ENCODE results near the gene UTP4. TPM values are rescaled to one million over a fixed set of nuclear protein-coding genes. Genes with fewer than 3 reads are reported as not detected.

Gene UTP4
- total RNA-seq, 1 donor from 2014 or later = 55.3 TPM

DNA sequence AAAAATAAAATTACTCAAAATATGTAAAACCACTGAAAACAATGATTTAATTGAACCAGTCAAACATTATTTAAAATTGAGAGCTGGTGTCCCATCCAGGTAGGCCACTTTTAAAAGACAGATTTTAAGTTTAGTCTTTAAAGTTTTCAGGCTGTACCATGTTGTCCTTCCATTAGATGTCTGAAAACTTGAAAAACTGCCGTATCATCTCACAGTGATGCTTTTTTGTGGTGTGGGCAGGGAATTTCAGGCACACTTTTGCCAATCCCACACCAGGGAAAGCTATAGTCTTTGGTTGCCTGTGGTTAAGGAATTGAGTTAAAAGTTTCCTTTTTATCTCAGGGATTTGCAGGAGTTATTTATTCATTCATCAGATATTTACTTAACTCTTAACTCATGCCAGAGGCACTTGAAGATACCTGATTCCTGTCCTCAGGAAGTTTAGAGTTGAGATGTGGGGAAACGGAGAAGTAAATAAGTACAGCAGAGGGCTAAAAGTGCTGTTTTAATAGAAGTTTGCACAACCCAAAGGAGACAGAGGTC lies 57.7 kb downstream of the UTP4 start:
- Mint-ChIP-seq H3K27ac (no peak overlapping the region), H3K36me3 (ENCODE audit: low read depth) (peaks cover 5% of the 10 kb centered on the region), H3K27me3 (no peaks in the 10 kb centered on the region), H3K4me3 (no peak overlapping the region), H3K9me3 (no peaks in the 10 kb centered on the region), H3K4me1 (peaks cover 35% of the 10 kb centered on the region)
- ChIA-PET CTCF (interaction anchor here (1.1 kb wide), 1 partner anchor 40 kb away, joined by 4 read pairs; no protein-coding TSS in a partner anchor), POLR2A (no interaction called here)
- intact Hi-C loops (cut with micrococcal nuclease) = no loop called here
- DNase-seq (no peak), ATAC-seq (ENCODE audit: low read depth) (no peak)
- TF ChIP-seq, protein P1, sequence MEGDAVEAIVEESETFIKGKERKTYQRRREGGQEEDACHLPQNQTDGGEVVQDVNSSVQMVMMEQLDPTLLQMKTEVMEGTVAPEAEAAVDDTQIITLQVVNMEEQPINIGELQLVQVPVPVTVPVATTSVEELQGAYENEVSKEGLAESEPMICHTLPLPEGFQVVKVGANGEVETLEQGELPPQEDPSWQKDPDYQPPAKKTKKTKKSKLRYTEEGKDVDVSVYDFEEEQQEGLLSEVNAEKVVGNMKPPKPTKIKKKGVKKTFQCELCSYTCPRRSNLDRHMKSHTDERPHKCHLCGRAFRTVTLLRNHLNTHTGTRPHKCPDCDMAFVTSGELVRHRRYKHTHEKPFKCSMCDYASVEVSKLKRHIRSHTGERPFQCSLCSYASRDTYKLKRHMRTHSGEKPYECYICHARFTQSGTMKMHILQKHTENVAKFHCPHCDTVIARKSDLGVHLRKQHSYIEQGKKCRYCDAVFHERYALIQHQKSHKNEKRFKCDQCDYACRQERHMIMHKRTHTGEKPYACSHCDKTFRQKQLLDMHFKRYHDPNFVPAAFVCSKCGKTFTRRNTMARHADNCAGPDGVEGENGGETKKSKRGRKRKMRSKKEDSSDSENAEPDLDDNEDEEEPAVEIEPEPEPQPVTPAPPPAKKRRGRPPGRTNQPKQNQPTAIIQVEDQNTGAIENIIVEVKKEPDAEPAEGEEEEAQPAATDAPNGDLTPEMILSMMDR (IDR thresholded peaks at IDR 0.05) = no peak

DNA sequence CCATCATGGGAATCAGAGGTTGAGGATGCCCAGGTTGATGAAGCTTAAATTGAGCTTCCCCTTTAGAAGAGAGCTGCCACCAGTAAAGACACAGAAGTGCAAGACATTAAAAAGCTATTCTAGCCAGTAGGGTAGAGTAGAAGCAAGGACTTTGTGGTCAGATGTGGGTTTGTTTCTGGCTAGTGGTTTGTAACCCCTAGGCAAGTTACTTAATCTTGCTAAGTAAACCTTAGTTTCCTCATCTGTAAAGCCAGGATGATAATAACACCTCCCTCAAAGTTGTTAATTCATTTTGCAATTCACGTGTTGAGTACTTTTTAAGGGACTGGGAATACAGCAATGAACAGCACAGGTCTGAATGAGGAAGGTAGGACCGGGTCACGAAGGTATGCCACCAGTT lies 58.1 kb downstream of the UTP4 start:
- Mint-ChIP-seq H3K9me3 (no peaks in the 10 kb centered on the region), H3K36me3 (ENCODE audit: low read depth) (peaks cover 5% of the 10 kb centered on the region), H3K27ac (no peak overlapping the region), H3K27me3 (no peaks in the 10 kb centered on the region), H3K4me1 (peaks cover 31% of the 10 kb centered on the region), H3K4me3 (no peak overlapping the region)
- ChIA-PET CTCF (interaction anchor here (1.1 kb wide), 1 partner anchor 41 kb away, joined by 4 read pairs; no protein-coding TSS in a partner anchor), POLR2A (no interaction called here)
- TF ChIP-seq, protein P1 (IDR thresholded peaks at IDR 0.05) = no peak
- ATAC-seq (ENCODE audit: low read depth) = no peak
- no peak for DNase-seq
- intact Hi-C loops (cut with micrococcal nuclease) = no loop called here

DNA sequence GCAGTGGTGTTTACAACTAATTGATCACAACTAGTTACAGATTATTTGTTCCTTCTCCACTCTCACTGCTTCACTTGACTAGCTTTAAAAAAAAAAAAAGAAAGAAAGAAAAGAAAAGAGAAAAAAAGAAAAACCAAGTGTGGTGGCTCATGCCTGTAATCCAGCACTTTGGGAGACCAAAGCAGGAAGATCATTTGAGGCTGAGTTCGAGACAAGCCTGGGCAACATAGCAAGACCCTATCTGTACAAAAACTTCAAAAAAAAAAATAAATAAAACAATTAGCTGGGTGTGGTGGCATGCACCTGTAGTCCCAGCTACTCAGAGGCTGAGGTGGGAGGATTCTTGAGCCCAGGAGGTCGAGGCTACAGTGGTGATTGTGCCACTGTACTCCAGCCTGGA lies 58.7 kb downstream of the UTP4 start:
- intact Hi-C loops (cut with micrococcal nuclease) = no loop called here
- no peak for DNase-seq
- Mint-ChIP-seq H3K9me3 (no peaks in the 10 kb centered on the region), H3K27ac (no peak overlapping the region), H3K36me3 (ENCODE audit: low read depth) (peaks cover 5% of the 10 kb centered on the region), H3K4me3 (no peak overlapping the region), H3K4me1 (peaks cover 28% of the 10 kb centered on the region), H3K27me3 (no peaks in the 10 kb centered on the region)
- ATAC-seq (ENCODE audit: low read depth) = no peak
- ChIA-PET CTCF (interaction anchor here (1.1 kb wide), 1 partner anchor 41 kb away, joined by 4 read pairs; no protein-coding TSS in a partner anchor), POLR2A (no interaction called here)
- TF ChIP-seq, protein P1 (IDR thresholded peaks at IDR 0.05) = no peak

DNA sequence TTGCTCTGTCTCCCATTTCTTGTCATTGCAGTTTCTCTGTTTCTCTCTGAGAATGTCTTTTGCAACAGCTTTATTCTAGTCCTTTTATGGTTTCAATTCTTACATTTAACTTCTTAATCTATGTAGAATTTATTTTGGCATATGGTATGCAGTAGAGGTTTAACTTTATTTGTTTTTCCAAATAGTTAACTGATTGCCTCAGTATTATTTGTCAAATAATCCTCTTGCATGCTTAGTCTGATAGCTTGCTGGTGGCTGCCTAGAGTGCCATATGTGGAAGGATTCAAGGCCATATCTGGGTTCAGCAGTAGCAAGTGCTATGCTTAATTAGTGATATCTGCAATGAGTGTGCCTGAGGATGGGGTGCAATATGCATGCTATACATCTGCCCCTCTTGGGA lies 61.4 kb downstream of the UTP4 start:
- Mint-ChIP-seq H3K4me3 (no peak overlapping the region), H3K9me3 (no peaks in the 10 kb centered on the region), H3K4me1 (peaks cover 10% of the 10 kb centered on the region), H3K36me3 (ENCODE audit: low read depth) (no peaks in the 10 kb centered on the region), H3K27me3 (no peaks in the 10 kb centered on the region), H3K27ac (no peak overlapping the region)
- intact Hi-C loops (cut with micrococcal nuclease) = no loop called here
- DNase-seq = no peak
- ATAC-seq (ENCODE audit: low read depth) = no peak
- ChIA-PET POLR2A (no interaction called here), CTCF (interaction anchor here (1.4 kb wide), 1 partner anchor 25 kb away, joined by 3 read pairs; no protein-coding TSS in a partner anchor)
- TF ChIP-seq, protein P1 (IDR thresholded peaks at IDR 0.05) = no peak

DNA sequence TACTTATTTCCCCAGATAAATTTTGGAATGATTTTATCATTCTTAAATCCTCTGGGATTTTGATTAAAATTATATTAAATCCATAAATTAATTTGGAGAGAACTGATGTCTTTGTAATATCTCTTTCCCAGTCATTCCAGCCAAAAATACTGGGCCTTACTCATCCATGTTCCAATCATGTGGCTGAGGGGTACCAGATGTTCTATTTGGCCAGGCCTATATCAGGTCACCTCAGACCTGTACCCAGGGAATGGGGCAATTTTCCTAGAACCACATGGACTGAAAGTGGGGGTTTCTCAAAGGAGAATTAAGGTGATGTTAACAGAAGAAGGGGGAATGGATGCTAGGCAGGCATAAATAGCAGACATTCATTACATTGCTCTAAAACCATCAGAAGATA lies 62.0 kb downstream of the UTP4 start:
- Mint-ChIP-seq H3K36me3 (ENCODE audit: low read depth) (no peaks in the 10 kb centered on the region), H3K4me3 (no peak overlapping the region), H3K4me1 (peaks cover 9% of the 10 kb centered on the region), H3K9me3 (no peaks in the 10 kb centered on the region), H3K27me3 (no peaks in the 10 kb centered on the region), H3K27ac (no peak overlapping the region)
- ATAC-seq (ENCODE audit: low read depth) = no peak
- CTCF ChIA-PET = interaction anchor here (0.6 to 1.4 kb wide), 3 partner anchors 24 to 44 kb away, joined by 3 read pairs; no protein-coding TSS in a partner anchor
- intact Hi-C loops (cut with micrococcal nuclease) = no loop called here
- TF ChIP-seq, protein P1 (IDR thresholded peaks at IDR 0.05) = no peak
- POLR2A ChIA-PET = no interaction called here
- no peak for DNase-seq
